K562 (cell line): ENCODE measurements around the gene MYOM3. TPM values are rescaled to one million over a fixed set of nuclear protein-coding genes. Genes with fewer than 3 reads are reported as not detected.

Source experiments
- ATAC-seq: fragments of 200-7000 bp; cut with Tn5 transposase; 3 replicates; pipeline ENCODE4 v1.9.1; 2020; ENCODE audit warnings: moderate library complexity
- BruUV-seq: library from RNA; stranded (reverse); fragments of 400-500 nt; replicated peaks from 2 replicates; lab custom pipeline; 2021; lab: Mats Ljungman, UMichigan
- CTCF ChIA-PET: fragments of 300-600 bp; formaldehyde crosslinking; extraction: SDS; loops from one replicate; lab custom pipeline; 2021; ENCODE audit warnings: low intra/inter-chr PET ratio; lab: Yijun Ruan, JAX
- POLR2A ChIA-PET: fragments of 300-600, 350-650 bp; sonication (Branson Sonifier 250); formaldehyde crosslinking; extraction: SDS; loops from one replicate; lab custom pipeline; 2021; ENCODE audit warnings: antibody characterized with exemption, inconsistent platforms; lab: Yijun Ruan, JAX
- DNase-seq, 4 experiments: peaks; one replicate each; pipeline versions ENCODE4 v3.0.0 to v3.0.0-alpha.2; 2011 to 2018; ENCODE audit warnings: low spot score in 3 of 4, mixed read lengths in 3 of 4; ENCODE audit errors: extremely low read depth in 1 of 4
- FAIRE-seq: peaks from 2 replicates; lab custom pipeline; 2011; peaks lifted over from hg19 to GRCh38; lab: Jason Lieb, UNC
- H2AFZ ChIP-seq: 2 replicates; pipeline ENCODE4 v1.6.0; 2011; ENCODE audit warnings: low read depth, low read length, control low read depth, inconsistent platforms
- H3K27ac ChIP-seq: fragments of 200-600 bp; 3 replicates; pipeline ENCODE4 v1.8.0; 2011; ENCODE audit warnings: low read depth, mild to moderate bottlenecking, control low read depth, inconsistent platforms, low read length, moderate library complexity, mixed read lengths; ENCODE audit errors: extremely low read depth
- H3K27me3 ChIP-seq, 2 experiments: fragments of 300-600 bp in 1 of 2; 2 replicates in 1 of 2; 3 replicates in 1 of 2; pipeline versions ENCODE4 v1.6.0 to v1.8.0; 2011; ENCODE audit warnings: inconsistent platforms in 2 of 2, low read length in 2 of 2, mild to moderate bottlenecking in 1 of 2, mixed read lengths in 1 of 2, moderate library complexity in 1 of 2; ENCODE audit not compliant: control insufficient read depth in 2 of 2, insufficient read depth in 2 of 2
- H3K36me3 ChIP-seq: fragments of 300-600 bp; 3 replicates; pipeline ENCODE4 v1.8.0; 2011; ENCODE audit warnings: mild to moderate bottlenecking, low read length, inconsistent platforms; ENCODE audit not compliant: control insufficient read depth, insufficient read depth
- H3K4me1 ChIP-seq, 2 experiments: fragments of 200-600 bp in 1 of 2; replicated peaks in 1 of 2; 2 replicates in 1 of 2; 3 replicates in 1 of 2; pipeline versions ENCODE4 v1.5.1 to v1.8.0; 2011; ENCODE audit warnings: inconsistent platforms in 2 of 2, low read length in 2 of 2, mild to moderate bottlenecking in 1 of 2, mixed read lengths in 1 of 2, moderate library complexity in 1 of 2; ENCODE audit not compliant: control insufficient read depth in 2 of 2, insufficient read depth in 2 of 2
- H3K4me2 ChIP-seq: 2 replicates; pipeline ENCODE4 v1.6.1; 2011; ENCODE audit warnings: low read length, control low read depth, inconsistent platforms, mixed read lengths; ENCODE audit not compliant: insufficient read depth
- H3K4me3 ChIP-seq: fragments of 200-600 bp; sonication (generic), shearing (Covaris generic); 2 replicates; pipeline ENCODE4 v1.5.1; 2016; ENCODE audit warnings: control low read depth, inconsistent platforms
- H3K79me2 ChIP-seq: fragments of 200-600 bp; 3 replicates; pipeline ENCODE4 v1.8.0; 2011; ENCODE audit warnings: low read length, inconsistent platforms; ENCODE audit not compliant: control insufficient read depth, insufficient read depth
- H3K9ac ChIP-seq, 2 experiments: 2 replicates each; pipeline versions ENCODE4 v1.6.0 to v1.6.1; 2011; ENCODE audit warnings: low read depth in 2 of 2, low read length in 2 of 2, control low read depth in 1 of 2, inconsistent platforms in 1 of 2, mild to moderate bottlenecking in 1 of 2, mixed read lengths in 1 of 2; ENCODE audit not compliant: insufficient read depth in 1 of 2
- H3K9me1 ChIP-seq: one replicate; pipeline ENCODE4 v1.6.0; 2011; ENCODE audit warnings: inconsistent platforms, mild to moderate bottlenecking, low read length, moderate library complexity; ENCODE audit not compliant: control insufficient read depth, insufficient read depth
- H3K9me3 ChIP-seq: replicated peaks from 2 replicates; pipeline ENCODE4 v1.5.1; 2011; ENCODE audit warnings: low read depth, low read length, inconsistent platforms; ENCODE audit not compliant: control insufficient read depth, insufficient read depth
- H4K20me1 ChIP-seq: replicated peaks from 2 replicates; pipeline ENCODE4 v1.6.1; 2011; ENCODE audit warnings: low read length, inconsistent platforms, mixed read lengths; ENCODE audit not compliant: control insufficient read depth, insufficient read depth
- CEBPG ChIP-seq, 3 experiments: fragments of 200-800 bp in 1 of 3; sonication (Bioruptor generic) in 1 of 3; sonication (generic) in 1 of 3; formaldehyde crosslinking in 1 of 3; IDR thresholded peaks in 2 of 3; conservative IDR thresholded peaks in 1 of 3; 2 replicates each; pipeline versions ENCODE4 v1.6.1 to v1.8.0; 2016 to 2022; ENCODE audit warnings: missing compliant biosample characterization in 2 of 3, missing genetic modification characterization in 2 of 3, mild to moderate bottlenecking in 1 of 3, missing genetic modification reagents in 1 of 3
- CREB5 ChIP-seq: fragments of 250-450 bp; sonication (Bioruptor Pico); IDR thresholded peaks from 2 replicates; pipeline ENCODE4 v1.5.0; 2020; ENCODE audit warnings: mild to moderate bottlenecking
- GTF2A2 ChIP-seq: IDR thresholded peaks from 2 replicates; pipeline ENCODE4 v1.6.1; 2016; ENCODE audit warnings: mild to moderate bottlenecking, missing genetic modification characterization, missing compliant biosample characterization
- NCOA6 ChIP-seq: fragments of 450-650 bp; IDR thresholded peaks from 2 replicates; pipeline ENCODE4 v1.6.1; 2017; ENCODE audit warnings: mild to moderate bottlenecking
- NEUROD1 ChIP-seq: fragments of 150-350 bp; IDR thresholded peaks from 2 replicates; pipeline ENCODE4 v1.6.1; 2014; ENCODE audit warnings: borderline replicate concordance, low read length, low read depth; ENCODE audit not compliant: partially characterized antibody
- NFYB ChIP-seq: IDR thresholded peaks from 2 replicates; pipeline ENCODE4 v1.6.1; 2011; ENCODE audit warnings: mild to moderate bottlenecking, moderate library complexity; ENCODE audit not compliant: insufficient read length; ENCODE audit errors: extremely low read depth
- OTX1 ChIP-seq: fragments of 450-650 bp; formaldehyde crosslinking; IDR thresholded peaks from 2 replicates; pipeline ENCODE4 v1.4.0; 2022; ENCODE audit warnings: mild to moderate bottlenecking
- PTRF ChIP-seq: fragments of 450-650 bp; IDR thresholded peaks from 2 replicates; pipeline ENCODE4 v1.6.1; 2016; ENCODE audit warnings: mild to moderate bottlenecking, missing genetic modification characterization, missing compliant biosample characterization
- SAFB ChIP-seq: fragments of 200-400 bp; formaldehyde crosslinking; IDR thresholded peaks from 2 replicates; pipeline ENCODE4 v1.6.1; 2017; ENCODE audit warnings: low read depth, low read length, borderline replicate concordance
- ZFPM2 ChIP-seq: fragments of 250-450 bp; sonication (Bioruptor Pico); IDR thresholded peaks from 2 replicates; pipeline ENCODE4 v1.5.1; 2022; ENCODE audit warnings: mild to moderate bottlenecking
- ZNF24 ChIP-seq: fragments of 450-650 bp; IDR thresholded peaks from 2 replicates; pipeline ENCODE4 v1.6.1; 2016
- ZNF444 ChIP-seq: fragments of 250-450 bp; sonication (Bioruptor Pico); IDR thresholded peaks from 2 replicates; pipeline ENCODE4 v1.4.0; 2020; ENCODE audit warnings: mild to moderate bottlenecking, moderate library complexity
- ZNF778 ChIP-seq: fragments of 450-650 bp; formaldehyde crosslinking; IDR thresholded peaks from 2 replicates; pipeline ENCODE4 v1.4.0; 2020; ENCODE audit warnings: mild to moderate bottlenecking, moderate library complexity
- WGBS: fragments of 100-300 bp; shearing (Covaris generic); methylation state at CpG from one replicate; pipeline ENCODE4 v1.1.6; 2016; ENCODE audit warnings: low coverage, mixed read lengths; ENCODE audit not compliant: insufficient coverage; ENCODE audit errors: missing lambda C conversion rate; 5-methylcytosine and 5-hydroxymethylcytosine counted together
- in situ Hi-C: fragments of 300-500 bp; cut with MboI; formaldehyde crosslinking; loops from 4 replicates; pipeline ENCODE4 v1.15.0; 2018; ENCODE audit warnings: inconsistent platforms, mixed read lengths
- intact Hi-C: fragments of 100-400 bp; cut with micrococcal nuclease; formaldehyde crosslinking; loops from 2 replicates; pipeline ENCODE4 v1.14.2; 2022
- polyA plus RNA-seq, 8 experiments: library from polyadenylated mRNA; depleted of rRNA in 4 of 8; stranded (reverse) in 5 of 8; unstranded in 3 of 8; fragments of >200 nt; fragmentation: Nextera tagmentation in 2 of 8; fragmentation: Illumina TruSeq in 1 of 8; extraction: Ambion mirVana in 2 of 8; extraction: Trizol in 1 of 8; gene quantifications; 2 replicates each; pipeline versions ENCODE4 v1.2.1 to v1.2.3, GENCODE V29; 2011 to 2014; ENCODE audit warnings: inconsistent platforms in 1 of 8, missing spikeins in 1 of 8
- total RNA-seq, 7 experiments: library from RNA; depleted of rRNA in 6 of 7; stranded (reverse); fragments of >200 nt in 6 of 7; fragmentation: Illumina TruSeq in 2 of 7; extraction: Trizol in 2 of 7; gene quantifications; 2 replicates each; pipeline versions ENCODE4 v1.2.1 to v1.2.3, GENCODE V29; 2011 to 2021; ENCODE audit warnings: low replicate concordance in 1 of 7

The MYOM3 gene
- total and polyA plus RNA-seq, 9 of the 15 experiments (the other 6 are each of a cell fraction or from before 2014, with no cell fraction given), result 0.01 TPM; not detected in 8

- ATAC-seq, result no peak
- Histone ChIP-seq H3K79me2 (no peaks in the 10 kb centered on the region), H3K4me1 (no peaks in the 10 kb centered on the region), H3K36me3 (no peaks in the 10 kb centered on the region), H3K4me3 (no peak overlapping the region), H4K20me1 (peaks cover 6% of the 10 kb centered on the region; the same call in 1 of the 2 replicates), H3K9me1 (no peaks in the 10 kb centered on the region), H3K27ac (no peak overlapping the region), H3K9me3 (no peaks in the 10 kb centered on the region), H2AFZ (no peak overlapping the region), H3K27me3 (peaks cover under 1 to 28% of the 10 kb centered on the region in 2 experiments; a peak in 3 of 5 replicates), H3K9ac (no peak overlapping the region), H3K4me2 (no peak overlapping the region)
- ChIA-PET CTCF (no interaction called here), POLR2A (interaction anchor here (1.2 to 1.5 kb wide), 2 partner anchors 12 to 16 kb away, joined by 3 read pairs; no protein-coding TSS in a partner anchor)
- FAIRE-seq, result no peak
- WGBS, result 0% methylated on average over 5 of the region's 5 CpGs
- TF ChIP-seq CEBPG (CRISPR knock-in tag; IDR thresholded peaks at IDR 0.05), result no peak
- TF ChIP-seq CEBPG (tag; conservative IDR thresholded peaks at IDR 0.05 in 1 of 2, IDR thresholded peaks at IDR 0.05 in 1 of 2), result no peak
- no peak for TF ChIP-seq NEUROD1
- TF ChIP-seq GTF2A2 (tag), result no peak
- no peak for TF ChIP-seq OTX1
- no peak for TF ChIP-seq CREB5 (CRISPR knock-in tag)
- TF ChIP-seq ZNF444, result no peak
- TF ChIP-seq SAFB, result no peak
- no peak for TF ChIP-seq ZNF778 (CRISPR knock-in tag)
- TF ChIP-seq PTRF (tag), result no peak
- TF ChIP-seq NCOA6, result no peak
- TF ChIP-seq NFYB, result no peak
- TF ChIP-seq ZFPM2, result no peak
- no peak for TF ChIP-seq ZNF24
- intact Hi-C loops, result no loop called here
- DNase-seq, result no peak
- in situ Hi-C loops, result no loop called here
- BruUV-seq, result no TSS peak
These were observed 14.7 kb upstream of the MYOM3 start for GRCh38 chr1:24126672-24127023.
